Right renal pelvis (tissue), 4 donors: ENCODE results near the gene ERMARD. TPM values are rescaled to one million over a fixed set of nuclear protein-coding genes. Genes with fewer than 3 reads are reported as not detected.

Experiments used
- DNase-seq, 4 donors: peaks; one replicate each; pipeline ENCODE4 v3.0.0-alpha.2; 2013; ENCODE audit warnings: low read depth in 4 of 4, low spot score in 3 of 4, missing footprints in 1 of 4
- polyA plus RNA-seq, 4 donors: library from polyadenylated mRNA; unstranded; fragments of 120-200 nt; gene quantifications; one replicate each; pipeline ENCODE4 v1.2.1, GENCODE V29; 2013; ENCODE audit not compliant: insufficient read length in 4 of 4

ERMARD gene
- 10 to 100 TPM; 34.4 to 53.7 (median 38.4) TPM for polyA plus RNA-seq

DNA sequence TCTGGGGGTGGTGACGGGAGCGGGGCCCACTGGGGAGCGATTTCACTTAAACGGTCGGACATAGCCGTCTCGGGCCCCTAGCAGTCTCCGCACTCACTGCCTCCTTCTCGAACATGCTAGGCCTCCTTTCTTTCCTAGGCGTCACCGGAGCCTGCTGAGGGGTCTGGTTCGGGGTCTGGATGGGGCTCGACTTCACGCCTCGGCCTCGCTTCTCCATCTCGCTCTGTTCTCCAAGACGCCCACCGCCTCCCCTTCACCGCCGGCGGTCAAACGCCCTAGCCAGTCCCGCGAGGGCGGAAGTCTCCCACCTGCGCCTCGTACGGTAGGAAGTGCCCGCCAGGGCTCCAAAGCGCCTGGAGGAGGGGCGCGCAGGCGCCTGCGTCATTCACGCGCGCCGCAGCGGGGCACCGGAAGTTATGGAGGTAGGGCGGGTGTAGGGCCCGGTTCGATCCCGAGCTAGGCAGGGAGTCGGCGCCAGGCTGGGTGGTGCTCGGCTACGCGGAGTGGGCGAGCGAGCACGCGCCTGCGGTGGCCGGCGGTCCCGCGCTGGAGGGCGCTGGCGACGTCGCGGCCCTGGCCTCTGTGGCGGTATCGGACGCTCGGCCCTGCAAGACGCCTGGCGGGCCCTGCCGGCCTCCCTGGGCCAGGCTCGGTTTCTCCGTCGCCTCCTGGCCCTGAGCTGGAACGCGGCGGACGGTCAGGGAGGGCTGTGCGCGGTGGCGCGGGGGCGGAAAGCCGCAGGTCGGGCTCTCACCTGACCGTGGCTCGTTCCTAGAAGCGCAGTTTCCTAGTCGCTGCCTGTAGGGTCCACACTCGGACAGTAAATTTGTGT lies at the start of gene ERMARD, which contains the start of gene DYNLT2:
ERMARD (plus strand) TSS at position 381 of the 832 bp plus-strand sequence; CDS start at position 417, 36 bp downstream.
DYNLT2 (minus strand) TSS at position 331 of the 832 bp plus-strand sequence; CDS start at position 217, 114 bp downstream.
- DNase-seq, result peak; percentile 89 to 93 (median 92)

- DNase-seq, result peak; percentile 89 to 95 (median 90)
These were observed 49.2 kb upstream of the ERMARD start, which contains the start of the genes C6orf120 and WDR27 for GRCh38 chr6:169701954-169702839. Gene C6orf120 (plus strand): TSS chr6:169702126. CDS start chr6:169702460, 334 bp downstream. Gene WDR27 (minus strand): TSS chr6:169702029. CDS start chr6:169689005, 13,024 bp downstream.

- no peak for DNase-seq
These were observed 48.6 kb upstream of the ERMARD start for GRCh38 chr6:169702840-169703246.

DNA sequence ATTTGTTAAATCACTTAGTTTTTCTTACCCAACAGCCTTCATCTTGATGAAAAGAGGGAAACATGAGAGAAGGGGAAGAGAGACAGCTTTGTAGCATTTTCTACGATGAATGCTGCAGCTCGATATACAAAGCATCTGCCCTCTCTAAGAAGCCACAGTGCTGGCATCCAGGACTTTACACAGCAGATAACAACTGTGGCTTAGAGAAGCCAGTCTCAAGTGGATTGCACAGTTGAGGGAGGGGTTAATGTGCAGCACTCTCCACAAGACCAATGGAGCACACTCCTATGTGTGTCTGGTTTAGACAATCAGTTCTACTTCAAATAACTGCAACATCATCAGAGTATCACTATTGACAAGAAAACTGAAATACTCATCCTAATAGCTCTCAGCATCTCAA lies 43.6 kb upstream of the ERMARD start:
- DNase-seq, result no peak

GRCh38 chr6:169709293-169709692 lies 42.1 kb upstream of the ERMARD start:
- no peak for DNase-seq

DNA sequence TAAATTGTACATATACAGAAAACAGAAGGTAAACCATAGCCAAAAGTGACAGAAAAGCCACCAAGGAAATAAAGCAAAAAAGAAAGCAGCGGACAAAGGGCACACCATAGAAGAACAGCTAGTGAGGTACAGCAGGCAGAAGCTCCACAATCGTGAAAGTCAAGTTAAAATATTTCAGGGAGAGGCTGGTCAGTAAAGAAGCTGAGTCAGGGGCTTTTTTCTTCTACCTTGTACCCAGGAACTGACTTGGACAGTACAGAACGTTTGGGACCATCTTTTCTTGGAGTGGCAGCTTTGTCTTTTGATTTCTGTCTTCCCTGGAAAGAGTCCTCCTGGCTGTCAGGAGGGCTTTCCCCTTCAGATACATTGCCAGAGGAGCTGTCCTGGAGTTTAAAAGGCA lies 41.4 kb upstream of the ERMARD start:
- DNase-seq, result no peak

DNA sequence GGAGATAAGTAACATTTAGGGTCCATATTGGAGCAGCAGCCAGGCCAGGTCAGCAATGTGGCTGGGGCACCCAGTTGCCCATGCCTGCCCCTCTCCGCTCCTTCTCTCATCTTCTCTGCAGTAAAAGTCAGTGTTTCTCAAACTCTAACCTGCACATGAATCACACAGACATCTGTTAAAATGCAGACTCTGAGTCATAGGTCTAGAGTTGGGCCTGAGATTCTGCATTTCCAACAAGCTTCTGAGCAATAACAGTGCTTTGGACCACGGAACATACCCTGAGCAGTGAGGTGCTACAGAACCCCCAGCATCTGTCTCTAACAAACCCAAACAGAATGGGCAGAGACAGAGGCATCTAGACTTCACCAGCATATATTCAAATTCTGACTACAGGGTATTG lies 37.2 kb upstream of the ERMARD start:
- DNase-seq, result no peak

- DNase-seq, result no peak
These were observed 36.8 kb upstream of the ERMARD start for GRCh38 chr6:169714595-169714994.

DNA sequence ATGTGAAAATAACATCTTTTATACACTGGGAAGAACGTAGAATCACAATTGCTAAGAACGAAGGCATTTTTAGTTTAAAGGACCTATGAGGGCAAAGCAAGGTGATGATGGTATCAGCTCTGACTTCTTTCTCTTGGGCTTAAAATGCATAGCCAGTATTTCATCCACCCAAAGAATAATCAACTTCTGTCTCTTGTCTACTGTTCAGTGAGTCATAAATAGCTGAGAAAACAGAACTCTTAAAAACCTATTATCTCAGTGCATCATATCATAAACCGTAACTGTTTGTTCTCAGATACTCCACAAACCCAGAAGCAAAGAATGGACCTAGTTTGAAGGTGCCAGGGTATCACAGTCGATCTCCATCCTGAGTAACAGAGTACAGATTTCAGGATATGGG lies 32.3 kb upstream of the ERMARD start:
- DNase-seq, result no peak

DNA sequence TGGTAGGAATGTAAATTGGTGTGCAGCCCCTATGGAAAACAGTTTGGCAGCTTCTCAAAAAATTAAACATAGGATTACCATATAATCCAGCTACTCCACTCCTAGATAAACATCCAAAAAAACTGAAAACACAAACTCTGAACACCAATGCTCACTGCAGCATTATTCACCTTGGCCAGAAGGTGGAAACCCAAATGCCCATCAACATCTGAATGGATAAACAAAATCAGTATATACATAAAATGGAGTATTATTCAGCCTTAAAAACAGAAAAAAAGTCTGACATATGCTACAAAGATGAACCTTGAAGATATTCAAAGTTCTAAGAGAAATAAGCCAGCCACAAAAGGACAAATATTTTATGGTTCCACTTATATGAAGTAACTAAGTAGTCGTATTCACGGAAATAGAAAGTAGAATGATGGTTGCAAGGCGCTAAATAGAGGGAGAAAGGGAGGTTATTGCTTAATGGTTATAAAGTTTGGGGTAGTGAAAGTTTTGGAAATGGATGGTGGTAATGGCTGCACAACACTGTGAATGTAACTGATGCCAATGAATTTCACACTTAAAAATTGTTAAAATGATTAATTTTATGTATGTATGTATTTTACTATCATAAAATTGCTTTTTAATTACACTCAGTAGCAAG lies 31.1 kb upstream of the ERMARD start:
- no peak for DNase-seq

GRCh38 chr6:169722362-169723199 lies 28.8 kb upstream of the ERMARD start:
- peak in 1 of 4 donors; percentile 32 for DNase-seq

DNA sequence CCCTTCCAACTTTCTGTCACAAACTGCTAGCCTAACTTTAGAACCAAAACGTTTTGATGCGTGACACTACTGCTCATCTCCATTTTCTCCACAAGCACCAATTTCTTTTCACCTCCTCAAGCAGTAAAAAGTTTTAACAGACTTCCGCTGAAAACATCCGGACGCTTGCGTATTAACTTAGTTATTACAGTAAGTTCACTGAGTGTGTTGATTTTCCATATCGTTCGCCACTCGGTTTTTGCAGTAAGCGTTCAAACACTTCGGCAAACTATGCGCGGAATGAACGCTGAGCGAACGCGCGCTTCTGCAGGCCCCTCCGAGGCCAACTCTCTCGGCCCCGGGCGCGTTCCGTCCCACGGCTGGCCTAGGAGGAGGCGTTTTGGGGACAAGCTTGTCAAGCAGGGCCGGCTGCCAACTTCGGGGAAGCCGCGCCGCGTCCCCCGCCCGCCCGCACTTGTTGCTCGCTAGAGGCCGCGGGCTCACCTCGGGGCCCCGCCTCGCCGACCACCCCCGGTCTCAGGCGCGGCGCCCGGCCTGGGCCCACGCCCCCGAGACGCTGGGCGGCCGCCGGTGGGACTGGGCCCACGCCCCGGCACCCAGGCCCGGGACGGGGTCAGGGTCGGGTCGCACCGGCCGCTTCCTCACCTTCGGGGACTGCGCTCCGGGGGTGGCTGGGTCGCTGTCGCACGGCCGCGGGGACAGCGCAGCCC lies 28.1 kb upstream of the ERMARD start:
- peak; percentile 49 to 62 (median 53) for DNase-seq

DNA sequence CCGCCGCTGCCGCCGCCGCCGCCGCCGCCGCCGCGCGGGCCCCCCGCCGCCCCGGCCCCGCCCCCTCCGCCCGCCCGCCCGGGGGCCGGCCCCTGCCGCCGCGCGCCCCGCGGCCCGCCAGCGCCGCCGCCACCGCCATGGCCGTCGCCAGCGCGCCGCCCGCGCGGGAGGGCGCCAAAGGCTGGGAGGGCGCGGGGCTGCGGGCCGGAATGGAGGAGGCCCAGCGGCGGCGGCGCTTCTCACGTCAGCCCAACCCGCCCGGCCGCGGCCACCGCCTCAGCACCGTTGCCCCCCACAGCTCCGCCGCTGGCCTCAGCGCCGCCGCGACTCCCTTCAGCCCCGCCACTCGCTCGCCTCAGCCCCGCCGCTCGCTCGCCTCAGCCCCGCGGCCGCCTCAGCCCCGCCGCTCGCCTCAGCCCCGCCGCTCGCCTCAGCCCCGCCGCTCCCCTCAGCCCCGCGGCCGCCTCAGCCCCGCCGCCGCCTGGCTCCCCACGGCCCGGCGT lies 27.4 kb upstream of the ERMARD start:
- no peak for DNase-seq

DNA sequence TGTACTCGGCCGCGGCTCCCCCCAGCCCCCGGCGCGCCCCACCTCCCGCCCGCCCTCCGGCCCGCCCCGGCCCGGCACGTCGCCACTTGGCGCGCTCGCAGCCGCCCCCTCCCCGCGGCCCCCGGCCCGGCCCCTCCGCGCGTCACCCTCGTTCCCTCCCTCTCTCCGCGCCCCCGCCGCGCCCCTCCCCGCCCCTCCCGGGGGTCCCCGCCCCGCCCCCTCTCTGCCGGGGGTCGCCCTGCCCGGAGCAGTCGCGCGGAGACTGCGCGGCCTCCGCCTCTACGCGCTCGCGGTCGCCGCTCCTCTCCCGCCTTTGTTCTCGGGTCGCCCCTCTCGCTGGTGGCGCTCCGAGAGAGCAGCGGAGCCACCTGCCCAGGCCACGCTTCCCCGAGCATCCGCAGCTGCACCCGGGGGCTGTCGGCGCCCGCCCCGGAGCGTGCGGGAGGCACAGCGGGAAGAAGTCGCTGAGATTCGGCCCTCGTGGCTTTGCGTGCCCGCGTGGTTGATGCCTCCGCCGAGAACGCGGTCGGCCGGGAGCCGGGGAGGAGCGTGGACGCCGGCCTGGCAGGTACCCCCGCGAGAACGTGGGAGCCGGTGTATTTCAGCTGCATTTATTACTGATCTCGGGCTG lies 26.8 kb upstream of the ERMARD start, which contains the start of gene PHF10:
PHF10 (minus strand) TSS at position 7 of the 631 bp plus-strand sequence. CDS start 569 bp downstream, outside the sequence.
- DNase-seq, result peak; percentile 56 to 68 (median 58)

- peak; percentile 25 to 57 (median 51) for DNase-seq
These were observed 26.0 kb upstream of the ERMARD start for GRCh38 chr6:169725125-169726048.

- DNase-seq, result no peak
These were observed 25.4 kb upstream of the ERMARD start for GRCh38 chr6:169726049-169726400.

DNA sequence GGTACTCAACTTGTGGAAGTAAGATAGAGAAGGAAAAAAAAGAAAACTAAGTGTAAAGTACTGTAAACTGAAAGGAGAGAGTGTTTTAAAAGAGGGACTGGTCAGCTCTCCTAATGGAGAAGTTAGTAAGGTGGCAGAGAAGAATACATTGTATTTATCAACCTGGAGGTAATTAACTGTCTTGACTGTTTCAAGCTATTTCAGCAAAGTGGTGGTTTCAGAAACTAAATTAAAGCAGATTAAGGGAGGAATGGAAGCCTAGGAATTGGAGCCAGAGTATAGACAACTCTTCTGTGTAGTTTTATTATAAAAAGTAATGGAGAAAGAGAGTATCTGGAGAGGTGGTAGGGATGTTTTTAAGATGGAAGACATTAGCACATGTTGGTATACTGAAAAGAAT lies 24.5 kb upstream of the ERMARD start:
- no peak for DNase-seq
